ENCODE measurements around the gene MYBPH. TPM values are rescaled to one million over a fixed set of nuclear protein-coding genes. Genes with fewer than 3 reads are reported as not detected.

Gene MYBPH
- total RNA-seq, 1 experiment from 2014 or later, result not detected

GRCh38 chr1:203185061-203185461 lies 9.4 kb upstream of the MYBPH start:
- Mint-ChIP-seq H3K36me3 (ENCODE audit: insufficient read depth in 1 of 3, low read depth in 3 of 3) (no peaks in the 10 kb centered on the region), H3K27ac (peak overlapping the region in 1 of 3 experiments; percentile 57; a peak in 1 of 7 replicates), H3K4me1 (peaks cover 29 to 41% of the 10 kb centered on the region in 2 experiments), H3K27me3 (ENCODE audit: low read depth) (no peaks in the 10 kb centered on the region; the same call in 1 of the 2 replicates), H3K4me3 (no peak overlapping the region), H3K9me3 (no peaks in the 10 kb centered on the region; a peak in 2 of 5 replicates)
- Histone ChIP-seq H2BK15ac (ENCODE audit: low read depth, low read length) (no peak overlapping the region), H3K18ac (ENCODE audit: insufficient read length, low read depth, low read length) (no peak overlapping the region), H2AK5ac (ENCODE audit: insufficient read length, low read length) (no peak overlapping the region), H3K14ac (ENCODE audit: insufficient read depth, low read length) (no peak overlapping the region; the same call in 1 of the 2 replicates), H3K27me3 (ENCODE audit: insufficient read depth, low read length) (no peaks in the 10 kb centered on the region), H3K9ac (ENCODE audit: extremely low read depth, insufficient read length, low read length) (no peak overlapping the region), H2BK12ac (ENCODE audit: insufficient read length, low read depth, low read length) (no peak overlapping the region), H3K27ac (ENCODE audit: insufficient read length, low read depth, low read length) (no peak overlapping the region), H4K5ac (ENCODE audit: insufficient read length, low read depth, low read length) (no peak overlapping the region), H3K79me2 (ENCODE audit: insufficient read depth, low read length) (no peaks in the 10 kb centered on the region), H4K20me1 (ENCODE audit: control insufficient read depth, insufficient read depth, insufficient read length) (no peaks in the 10 kb centered on the region), H2BK5ac (ENCODE audit: insufficient read length, low read length) (no peak overlapping the region), H3K4ac (ENCODE audit: low read depth, low read length) (no peak overlapping the region), H3K4me2 (ENCODE audit: insufficient read depth, insufficient read length, low read length) (no peak overlapping the region), H3K4me1 (ENCODE audit: insufficient read depth, low read length) (peaks cover 6% of the 10 kb centered on the region; the same call in 1 of the 2 replicates), H4K91ac (ENCODE audit: insufficient read length, low read depth, low read length) (no peak overlapping the region), H3K79me1 (ENCODE audit: insufficient read depth, low read depth, low read length, poor library complexity, severe bottlenecking) (no peaks in the 10 kb centered on the region), H3K9me3 (ENCODE audit: control insufficient read depth, low read depth, low read length) (no peaks in the 10 kb centered on the region), H2AFZ (ENCODE audit: low read length) (no peak overlapping the region), H2BK120ac (ENCODE audit: low read depth, low read length, poor library complexity, severe bottlenecking) (no peak overlapping the region), H3K56ac (ENCODE audit: insufficient read length, low read depth, low read length) (no peak overlapping the region), H3K23ac (ENCODE audit: insufficient read length, low read depth, low read length) (no peak overlapping the region), H2BK20ac (ENCODE audit: low read depth, low read length, poor library complexity, severe bottlenecking) (no peak overlapping the region), H3K23me2 (ENCODE audit: insufficient read length, low read depth, low read length, poor library complexity, severe bottlenecking) (peaks cover 3% of the 10 kb centered on the region), H3T11ph (ENCODE audit: low read length) (no peak overlapping the region), H4K8ac (replicated peaks; ENCODE audit: insufficient read length, low read depth, low read length) (no peak overlapping the region)
- no peak for DNase-seq
- WGBS (ENCODE audit: extremely low coverage, insufficient read length, low lambda C conversion rate), result no CpG with 5 or more reads among the region's 10 CpGs
- no peak for TF ChIP-seq CTCF (conservative IDR thresholded peaks at IDR 0.05)

All from H9 (cell line).